Measurements from ENCODE around the gene TMIE.
"Not testable (repeated sequence)": the region's sequence is repeated elsewhere in the genome, so short reads cannot be mapped to it uniquely, and the experiment has no call there.

The TMIE gene

GRCh38 chr3:46722443-46722842, 21.3 kb downstream of the TMIE start:
- DNase-seq (ENCODE audit: low read depth in 2 of 2) = no peak

GRCh38 chr3:46724424-46724823, 23.2 kb downstream of the TMIE start:
- DNase-seq (ENCODE audit: low read depth in 2 of 2) = no peak

GRCh38 chr3:46725621-46726314, 24.6 kb downstream of the TMIE start:
- no peak for DNase-seq (ENCODE audit: low read depth in 2 of 2)

- DNase-seq (ENCODE audit: low read depth in 2 of 2) = no peak
Observed at GRCh38 chr3:46729038-46729437, 27.8 kb downstream of the TMIE start.

- no peak for DNase-seq (ENCODE audit: low read depth in 2 of 2)
Observed at GRCh38 chr3:46730819-46731218, 29.6 kb downstream of the TMIE start.

- no peak for DNase-seq (ENCODE audit: low read depth in 2 of 2)
Observed at GRCh38 chr3:46731795-46732194, 30.6 kb downstream of the TMIE start.

- no peak for DNase-seq (ENCODE audit: low read depth in 2 of 2)
Observed at GRCh38 chr3:46733026-46733800, 32.0 kb downstream of the TMIE start.

GRCh38 chr3:46734773-46735172, 33.6 kb downstream of the TMIE start:
- no peak for DNase-seq (ENCODE audit: low read depth in 2 of 2)

GRCh38 chr3:46736006-46736872, 35.0 kb downstream of the TMIE start:
- DNase-seq (ENCODE audit: low read depth in 2 of 2) = no peak

- no peak for DNase-seq (ENCODE audit: low read depth in 2 of 2)
Observed at GRCh38 chr3:46737329-46737731, 36.1 kb downstream of the TMIE start.

- not testable (repeated sequence) for DNase-seq (ENCODE audit: low read depth in 2 of 2)
Observed at GRCh38 chr3:46739565-46739964, 38.4 kb downstream of the TMIE start.

GRCh38 chr3:46742992-46743585, 41.9 kb downstream of the TMIE start:
- no peak for DNase-seq (ENCODE audit: low read depth in 2 of 2)

- no peak for DNase-seq (ENCODE audit: low read depth in 2 of 2)
Observed at GRCh38 chr3:46746711-46747110, 45.5 kb downstream of the TMIE start.

- no peak for DNase-seq (ENCODE audit: low read depth in 2 of 2)
Observed at GRCh38 chr3:46748170-46748569, 47.0 kb downstream of the TMIE start.

GRCh38 chr3:46749129-46749528, 47.9 kb downstream of the TMIE start:
- no peak for DNase-seq (ENCODE audit: low read depth in 2 of 2)

- DNase-seq (ENCODE audit: low read depth in 2 of 2) = no peak
Observed at GRCh38 chr3:46750555-46751038, 49.4 kb downstream of the TMIE start.

GRCh38 chr3:46753127-46753526, 51.9 kb downstream of the TMIE start:
- peak in 1 of 2 donors; percentile 2 for DNase-seq (ENCODE audit: low read depth in 2 of 2)

GRCh38 chr3:46755646-46756045, 54.5 kb downstream of the TMIE start:
- no peak for DNase-seq (ENCODE audit: low read depth in 2 of 2)

GRCh38 chr3:46756642-46757041, 55.5 kb downstream of the TMIE start:
- no peak for DNase-seq (ENCODE audit: low read depth in 2 of 2)

- DNase-seq (ENCODE audit: low read depth in 2 of 2) = no peak
Observed at GRCh38 chr3:46759239-46760167, 58.3 kb downstream of the TMIE start.

Measured in activated CD4-positive, alpha-beta T cell treated with anti-CD3 and anti-CD28 coated beads for 24 hours (primary cell).